ENCODE data around the gene DAB1. TPM values are rescaled to one million over a fixed set of nuclear protein-coding genes. Genes with fewer than 3 reads are reported as not detected.

Gene DAB1
- total RNA-seq, 4 donors from 2014 or later = 0.48 to 1.1 (median 0.70) TPM

- no peak for DNase-seq (ENCODE audit: low spot score)
Observed at GRCh38 chr1:57209495-57209894, 214.4 kb downstream of the DAB1 start.

GRCh38 chr1:57208741-57209302 lies 215.0 kb downstream of the DAB1 start:
- DNase-seq (ENCODE audit: low spot score) (no peak), ATAC-seq (ENCODE audit: low FRiP score) (no peak)
- TF ChIP-seq CTCF (IDR thresholded peaks at IDR 0.05) = no peak

More at GRCh38 chr1:57209495-57209894, 214.4 kb downstream of the DAB1 start:
- TF ChIP-seq CTCF (IDR thresholded peaks at IDR 0.05) = no peak
- ATAC-seq (ENCODE audit: low FRiP score) = no peak

- TF ChIP-seq CTCF (IDR thresholded peaks at IDR 0.05) = no peak
- DNase-seq (ENCODE audit: low spot score) = no peak
- no peak for ATAC-seq (ENCODE audit: low FRiP score)
Observed at GRCh38 chr1:57206038-57206437, 217.8 kb downstream of the DAB1 start.

GRCh38 chr1:57204942-57205787 lies 218.7 kb downstream of the DAB1 start:
- ATAC-seq (ENCODE audit: low FRiP score) = no peak
- DNase-seq (ENCODE audit: low spot score) = no peak
- no peak for TF ChIP-seq CTCF (IDR thresholded peaks at IDR 0.05)

GRCh38 chr1:57204091-57204490 lies 219.8 kb downstream of the DAB1 start:
- no peak for TF ChIP-seq CTCF (IDR thresholded peaks at IDR 0.05)
- no peak for DNase-seq (ENCODE audit: low spot score)
- ATAC-seq (ENCODE audit: low FRiP score) = no peak

- no peak for DNase-seq (ENCODE audit: low spot score)
- no peak for TF ChIP-seq CTCF (IDR thresholded peaks at IDR 0.05)
- no peak for ATAC-seq (ENCODE audit: low FRiP score)
Observed at GRCh38 chr1:57202241-57202640, 221.6 kb downstream of the DAB1 start.

GRCh38 chr1:57198912-57199311 lies 224.9 kb downstream of the DAB1 start:
- no peak for ATAC-seq (ENCODE audit: low FRiP score)
- no peak for TF ChIP-seq CTCF (IDR thresholded peaks at IDR 0.05)
- DNase-seq (ENCODE audit: low spot score) = no peak

Measured in omental fat pad (tissue), 4 donors.